ENCODE data around the gene OR56A5. TPM values are rescaled to one million over a fixed set of nuclear protein-coding genes. Genes with fewer than 3 reads are reported as not detected.

OR56A5 gene
- total and polyA plus RNA-seq, 2 of the 4 experiments (the other 2 are of a cell fraction): not detected

DNA sequence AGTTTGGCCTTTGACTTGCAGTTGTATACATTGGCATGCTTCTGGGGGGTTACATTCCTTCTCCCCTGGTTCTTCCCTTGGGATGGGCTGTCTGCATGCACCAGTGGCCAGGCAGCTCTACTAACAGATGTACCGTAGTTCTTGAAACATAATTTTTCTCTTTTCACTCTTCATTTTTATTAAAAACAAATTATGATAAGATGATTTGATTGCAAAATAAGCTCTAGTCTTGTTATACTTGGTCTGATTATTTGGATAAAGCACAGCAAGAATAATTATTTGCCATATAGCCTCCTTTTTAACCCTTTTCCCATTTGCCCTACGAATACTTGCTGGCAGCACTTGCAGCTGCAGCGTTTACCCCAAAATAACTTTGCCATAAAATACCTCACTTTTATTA is 12.7 kb downstream of the OR56A5 start:
- Histone ChIP-seq H4K8ac (ENCODE audit: low read depth in 2 of 2, low read length in 2 of 2) (no peak overlapping the region), H3K23ac (ENCODE audit: low read depth, low read length) (no peak overlapping the region), H3K9me3 (ENCODE audit: control insufficient read depth, insufficient read depth, low read length) (no peaks in the 10 kb centered on the region), H3K9ac (ENCODE audit: low read depth, low read length) (no peak overlapping the region), H3K79me1 (ENCODE audit: low read depth in 1 of 2, low read length in 2 of 2) (no peaks in the 10 kb centered on the region), H3K4me1 (ENCODE audit: control insufficient read depth, insufficient read depth, low read length) (no peaks in the 10 kb centered on the region), H3K36me3 (ENCODE audit: control insufficient read depth, insufficient read depth, low read length) (no peaks in the 10 kb centered on the region), H3K4me3 (ENCODE audit: insufficient read depth, low read depth, low read length) (no peak overlapping the region), H2AK5ac (ENCODE audit: low read depth, low read length) (no peak overlapping the region), H3K56ac (ENCODE audit: extremely low read depth, insufficient read depth, low read length) (no peak overlapping the region), H3K18ac (ENCODE audit: low read depth, low read length) (no peak overlapping the region), H2AK9ac (replicated peaks; ENCODE audit: low read depth, low read length, poor library complexity) (no peak overlapping the region), H3K4me2 (ENCODE audit: low read depth, low read length) (no peak overlapping the region), H4K5ac (ENCODE audit: low read depth, low read length) (no peak overlapping the region), H4K20me1 (ENCODE audit: insufficient read depth, low read length) (no peaks in the 10 kb centered on the region), H4K91ac (ENCODE audit: insufficient read depth, low read depth, low read length) (no peak overlapping the region), H3K9me1 (ENCODE audit: insufficient read depth, low read length) (no peaks in the 10 kb centered on the region), H2BK20ac (ENCODE audit: low read depth, low read length) (no peak overlapping the region), H2BK5ac (ENCODE audit: low read depth, low read length, poor library complexity, severe bottlenecking) (no peak overlapping the region), H3K27me3 (ENCODE audit: control insufficient read depth, insufficient read depth, low read length) (no peaks in the 10 kb centered on the region), H3K4ac (ENCODE audit: low read depth, low read length) (no peak overlapping the region), H3K27ac (ENCODE audit: insufficient read depth, low read length) (no peak overlapping the region), H2BK120ac (ENCODE audit: low read depth, low read length) (no peak overlapping the region), H2AFZ (replicated peaks; ENCODE audit: low read length, poor library complexity) (no peak overlapping the region), H2BK15ac (ENCODE audit: low read depth, low read length) (no peak overlapping the region), H3K14ac (replicated peaks; ENCODE audit: low read depth, low read length) (no peak overlapping the region)
- POLR2A ChIA-PET (ENCODE audit: unreplicated experiment): no interaction called here
- no TSS peak for BruUV-seq (replicated peaks)
- TF ChIP-seq RCOR1 (IDR thresholded peaks at IDR 0.05; ENCODE audit: insufficient replicate concordance, low read length): no peak
- no peak for TF ChIP-seq CEBPB (IDR thresholded peaks at IDR 0.05; ENCODE audit: low read depth, low read length)
- TF ChIP-seq POLR2A (IDR thresholded peaks at IDR 0.05; ENCODE audit: low read depth, low read length): no peak
- TF ChIP-seq RFX5 (IDR thresholded peaks at IDR 0.05; ENCODE audit: low read depth, low read length): no peak
- no peak for TF ChIP-seq CHD1 (IDR thresholded peaks at IDR 0.05; ENCODE audit: low read depth, low read length)
- no peak for TF ChIP-seq MXI1 (IDR thresholded peaks at IDR 0.05; ENCODE audit: borderline replicate concordance, low read depth, low read length)
- no peak for TF ChIP-seq MAFK (IDR thresholded peaks at IDR 0.05; ENCODE audit: low read depth, low read length)
- DNase-seq (no peak), ATAC-seq (ENCODE audit: low read depth) (no peak)
- CTCF ChIA-PET: no interaction called here
- dilution Hi-C loops (cut with HindIII; ENCODE audit: low sequenced_read_pairs, unreplicated experiment) (no loop called here), intact Hi-C loops (cut with micrococcal nuclease) (loop anchor here (5.0 kb wide), 1 partner anchor 1092 kb away; no protein-coding TSS in a partner anchor), in situ Hi-C loops (cut with MboI; ENCODE audit: low sequenced_read_pairs) (no loop called here)
- WGBS, 2 experiments (ENCODE audit: extremely low coverage in 2 of 2, insufficient read length in 1 of 2): no CpG with 5 or more reads among the region's 3 CpGs
